IMR-90 (cell line): ENCODE data around the gene ANKRD18B. TPM values are rescaled to one million over a fixed set of nuclear protein-coding genes. Genes with fewer than 3 reads are reported as not detected.
"Not testable (repeated sequence)": the region's sequence is repeated elsewhere in the genome, so short reads cannot be mapped to it uniquely, and the experiment has no call there.

Experiments used
- ATAC-seq: fragments of 200-7000 bp; cut with Tn5 transposase; 2 replicates; pipeline ENCODE4 v1.9.1; 2020; ENCODE audit warnings: low read depth, mild to moderate bottlenecking, moderate library complexity
- BruUV-seq: library from RNA; stranded (reverse); fragments of 400-500 nt; replicated peaks from 2 replicates; lab custom pipeline; 2021; lab: Mats Ljungman, UMichigan
- CTCF ChIA-PET: fragments of 300-600 bp; formaldehyde crosslinking; extraction: SDS; loops from one replicate; lab custom pipeline; 2021; ENCODE audit warnings: antibody characterized with exemption; lab: Yijun Ruan, JAX
- POLR2A ChIA-PET: fragments of 300-600 bp; sonication (Branson Sonifier 250); formaldehyde crosslinking; loops from one replicate; lab custom pipeline; 2022; ENCODE audit warnings: antibody characterized with exemption; ENCODE audit not compliant: unreplicated experiment; lab: Charles Lee
- DNase-seq: peaks from one replicate; pipeline ENCODE4 v3.0.0; 2013
- H2AFZ ChIP-seq: replicated peaks from 2 replicates; pipeline ENCODE3; 2013; ENCODE audit warnings: low read length, mild to moderate bottlenecking; ENCODE audit not compliant: poor library complexity
- H2AK5ac ChIP-seq: 2 replicates; pipeline ENCODE4 v1.6.1; 2013; ENCODE audit warnings: low read depth, low read length, inconsistent platforms
- H2AK9ac ChIP-seq: replicated peaks from 2 replicates; pipeline ENCODE3; 2013; ENCODE audit warnings: mild to moderate bottlenecking, low read depth, low read length, moderate library complexity; ENCODE audit not compliant: poor library complexity
- H2BK120ac ChIP-seq: 2 replicates; pipeline ENCODE4 v1.6.1; 2013; ENCODE audit warnings: low read depth, low read length, inconsistent platforms
- H2BK15ac ChIP-seq: 3 replicates; pipeline ENCODE4 v1.6.1; 2013; ENCODE audit warnings: low read depth, low read length, inconsistent platforms
- H2BK20ac ChIP-seq: 2 replicates; pipeline ENCODE4 v1.6.1; 2013; ENCODE audit warnings: low read depth, mild to moderate bottlenecking, inconsistent platforms, low read length, moderate library complexity
- H2BK5ac ChIP-seq: 2 replicates; pipeline ENCODE4 v1.6.1; 2013; ENCODE audit warnings: mild to moderate bottlenecking, low read depth, low read length, inconsistent platforms; ENCODE audit not compliant: poor library complexity, severe bottlenecking
- H3K14ac ChIP-seq: replicated peaks from 2 replicates; pipeline ENCODE4 v1.6.1; 2013; ENCODE audit warnings: low read depth, low read length, inconsistent platforms
- H3K18ac ChIP-seq: 2 replicates; pipeline ENCODE4 v1.6.1; 2013; ENCODE audit warnings: low read depth, low read length, control low read depth
- H3K23ac ChIP-seq: 2 replicates; pipeline ENCODE4 v1.6.1; 2013; ENCODE audit warnings: low read depth, low read length, inconsistent platforms
- H3K27ac ChIP-seq: 2 replicates; pipeline ENCODE4 v1.5.1; 2013; ENCODE audit warnings: mild to moderate bottlenecking, control low read depth, low read length; ENCODE audit not compliant: insufficient read depth
- H3K27me3 ChIP-seq: 2 replicates; pipeline ENCODE4 v1.6.1; 2013; ENCODE audit warnings: low read length; ENCODE audit not compliant: control insufficient read depth, insufficient read depth
- H3K36me3 ChIP-seq: 2 replicates; pipeline ENCODE4 v1.6.1; 2013; ENCODE audit warnings: low read length, mixed read lengths; ENCODE audit not compliant: control insufficient read depth, insufficient read depth
- H3K4ac ChIP-seq: 2 replicates; pipeline ENCODE4 v1.6.1; 2013; ENCODE audit warnings: low read depth, low read length, inconsistent platforms
- H3K4me1 ChIP-seq: 2 replicates; pipeline ENCODE4 v1.6.1; 2013; ENCODE audit warnings: low read length, mixed read lengths; ENCODE audit not compliant: control insufficient read depth, insufficient read depth
- H3K4me2 ChIP-seq: 2 replicates; pipeline ENCODE4 v1.6.1; 2013; ENCODE audit warnings: low read depth, mild to moderate bottlenecking, control low read depth, low read length, moderate library complexity
- H3K4me3 ChIP-seq: 2 replicates; pipeline ENCODE4 v1.5.1; 2013; ENCODE audit warnings: low read depth, mild to moderate bottlenecking, control low read depth, low read length, moderate library complexity; ENCODE audit not compliant: insufficient read depth
- H3K56ac ChIP-seq: 2 replicates; pipeline ENCODE4 v1.6.1; 2013; ENCODE audit warnings: low read length, inconsistent platforms; ENCODE audit not compliant: insufficient read depth; ENCODE audit errors: extremely low read depth
- H3K79me1 ChIP-seq, 2 experiments: 2 replicates each; pipeline ENCODE4 v1.6.1; 2013; ENCODE audit warnings: low read length in 2 of 2, inconsistent platforms in 1 of 2, low read depth in 1 of 2
- H3K9ac ChIP-seq: 2 replicates; pipeline ENCODE4 v1.6.1; 2013; ENCODE audit warnings: low read depth, low read length, control low read depth
- H3K9me1 ChIP-seq: 2 replicates; pipeline ENCODE4 v1.6.1; 2013; ENCODE audit warnings: low read length, inconsistent platforms; ENCODE audit not compliant: insufficient read depth
- H3K9me3 ChIP-seq: 2 replicates; pipeline ENCODE4 v1.6.1; 2013; ENCODE audit warnings: low read length; ENCODE audit not compliant: control insufficient read depth, insufficient read depth
- H4K20me1 ChIP-seq: 2 replicates; pipeline ENCODE4 v1.6.1; 2013; ENCODE audit warnings: low read length, inconsistent platforms; ENCODE audit not compliant: insufficient read depth
- H4K5ac ChIP-seq: 2 replicates; pipeline ENCODE4 v1.6.1; 2013; ENCODE audit warnings: mild to moderate bottlenecking, low read depth, low read length, control low read depth
- H4K8ac ChIP-seq, 2 experiments: 2 replicates each; pipeline ENCODE4 v1.6.1; 2013; ENCODE audit warnings: low read depth in 2 of 2, low read length in 2 of 2, control low read depth in 1 of 2, inconsistent platforms in 1 of 2
- H4K91ac ChIP-seq: 2 replicates; pipeline ENCODE4 v1.6.1; 2013; ENCODE audit warnings: low read depth, low read length, inconsistent platforms; ENCODE audit not compliant: insufficient read depth
- CHD1 ChIP-seq: IDR thresholded peaks from 2 replicates; pipeline ENCODE4 v1.6.1; 2012; ENCODE audit warnings: low read depth, low read length, improper control_type of control experiment
- WGBS, 2 experiments: methylation state at CpG; one replicate each; pipeline versions ENCODE4 v1.1.5 to v1.1.7; 2013; ENCODE audit warnings: missing lambda C conversion rate in 2 of 2; ENCODE audit not compliant: insufficient read length in 1 of 2; ENCODE audit errors: extremely low coverage in 2 of 2; 5-methylcytosine and 5-hydroxymethylcytosine counted together
- dilution Hi-C: fragments of 300-500 bp; cut with HindIII; formaldehyde crosslinking; loops from one replicate; pipeline ENCODE4 v1.14.3; 2018; ENCODE audit warnings: low sequenced_read_pairs; ENCODE audit not compliant: unreplicated experiment
- in situ Hi-C: fragments of 300-500 bp; cut with MboI; formaldehyde crosslinking; loops from 3 replicates; pipeline ENCODE4 v1.14.3; 2019; ENCODE audit warnings: low sequenced_read_pairs, inconsistent platforms, mixed read lengths
- intact Hi-C: fragments of 100-400 bp; cut with micrococcal nuclease; formaldehyde crosslinking; loops from 2 replicates; pipeline ENCODE4 v1.10.0; 2022
- polyA plus RNA-seq, 3 experiments: library from polyadenylated mRNA; depleted of rRNA; stranded (reverse); fragments of >200 nt; gene quantifications; 2 replicates each; pipeline ENCODE4 v1.2.3, GENCODE V29; 2012; ENCODE audit warnings: low replicate concordance in 1 of 3
- total RNA-seq: library from RNA; depleted of rRNA; stranded (reverse); fragments of >200 nt; gene quantifications from 2 replicates; pipeline ENCODE4 v1.2.3, GENCODE V29; 2012
- TF ChIP-seq, protein P1 (sequence below): conservative IDR thresholded peaks from 2 replicates; pipeline ENCODE4 v1.5.1; 2012; ENCODE audit warnings: mild to moderate bottlenecking, low read depth, low read length, improper control_type of control experiment

Gene ANKRD18B
- total and polyA plus RNA-seq, 2 of the 4 experiments (the other 2 are of a cell fraction), result 7.1 to 13.4 TPM

DNA sequence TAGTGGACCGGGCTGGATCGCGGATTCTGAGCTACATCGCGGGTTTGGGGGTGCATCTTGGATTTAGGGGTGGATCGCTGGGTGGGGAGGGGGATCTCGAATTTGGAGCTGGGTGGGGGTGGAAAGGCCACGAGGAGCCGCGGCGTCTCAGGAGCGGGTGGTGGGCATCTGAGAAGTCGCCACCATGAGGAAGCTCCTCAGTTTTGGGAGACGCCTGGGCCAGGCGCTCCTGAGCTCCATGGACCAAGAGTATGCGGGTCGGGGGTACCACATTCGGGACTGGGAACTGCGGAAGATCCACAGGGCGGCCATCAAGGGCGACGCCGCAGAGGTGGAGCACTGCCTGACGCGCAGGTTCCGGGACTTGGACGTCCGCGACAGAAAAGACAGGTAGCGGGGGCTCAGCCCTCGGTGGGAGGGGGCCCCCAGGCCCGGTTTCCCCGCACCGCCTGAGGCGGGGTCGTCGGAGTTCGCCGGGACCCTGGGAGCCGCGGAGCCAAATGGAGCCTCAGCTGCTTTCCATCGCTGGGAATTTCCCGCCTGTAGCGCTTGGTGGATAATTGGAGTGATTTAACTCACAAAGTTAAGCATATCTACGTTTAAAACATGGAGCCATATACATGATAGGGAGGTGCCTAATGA is 376 bp downstream of the ANKRD18B start:
- Histone ChIP-seq H3K9me1 (no peaks in the 10 kb centered on the region), H4K91ac (peak overlapping the region; percentile 37), H3K18ac (no peak overlapping the region), H2BK5ac (peak overlapping the region; percentile 52), H4K5ac (no peak overlapping the region; the same call in 1 of the 2 replicates), H2BK120ac (peak overlapping the region; percentile 57; the same call in 1 of the 2 replicates), H2AFZ (peak overlapping the region; percentile 93), H3K14ac (peak overlapping the region; percentile 86), H3K27ac (peak overlapping the region; percentile 42; the same call in 1 of the 2 replicates), H3K9ac (peak overlapping the region; percentile 55), H2BK15ac (peak overlapping the region; percentile 44; the same call in 2 of the 3 replicates), H2AK9ac (peak overlapping the region; percentile 81), H3K36me3 (no peaks in the 10 kb centered on the region), H3K9me3 (no peaks in the 10 kb centered on the region), H3K4ac (peak overlapping the region; percentile 60), H4K8ac (peak overlapping the region; percentile 3 to 30; a peak in 2 of 4 replicates), H4K20me1 (no peaks in the 10 kb centered on the region), H2AK5ac (no peak overlapping the region), H3K4me2 (peak overlapping the region; percentile 90), H2BK20ac (no peak overlapping the region), H3K4me3 (peak overlapping the region; percentile 93), H3K27me3 (no peaks in the 10 kb centered on the region), H3K23ac (peak overlapping the region; percentile 92), H3K56ac (no peak overlapping the region), H3K4me1 (no peaks in the 10 kb centered on the region), H3K79me1 (peaks cover 4 to 9% of the 10 kb centered on the region in 2 experiments; a peak in 2 of 4 replicates)
- in situ Hi-C loops, result no loop called here
- 2% methylated on average over 25 of the region's 45 CpGs; no CpG with 5 or more reads in 1 of the 2 experiments for WGBS, 2 experiments
- intact Hi-C loops, result loop anchor here (5.0 kb wide), 2 partner anchors 98 to 198 kb away; no protein-coding TSS in a partner anchor
- BruUV-seq, result no TSS peak
- DNase-seq, result no peak
- CTCF ChIA-PET, result interaction anchor here (0.7 kb wide), 1 partner anchor 156 kb away, joined by 4 read pairs; no protein-coding TSS in a partner anchor
- dilution Hi-C loops, result no loop called here
- TF ChIP-seq, protein P1, sequence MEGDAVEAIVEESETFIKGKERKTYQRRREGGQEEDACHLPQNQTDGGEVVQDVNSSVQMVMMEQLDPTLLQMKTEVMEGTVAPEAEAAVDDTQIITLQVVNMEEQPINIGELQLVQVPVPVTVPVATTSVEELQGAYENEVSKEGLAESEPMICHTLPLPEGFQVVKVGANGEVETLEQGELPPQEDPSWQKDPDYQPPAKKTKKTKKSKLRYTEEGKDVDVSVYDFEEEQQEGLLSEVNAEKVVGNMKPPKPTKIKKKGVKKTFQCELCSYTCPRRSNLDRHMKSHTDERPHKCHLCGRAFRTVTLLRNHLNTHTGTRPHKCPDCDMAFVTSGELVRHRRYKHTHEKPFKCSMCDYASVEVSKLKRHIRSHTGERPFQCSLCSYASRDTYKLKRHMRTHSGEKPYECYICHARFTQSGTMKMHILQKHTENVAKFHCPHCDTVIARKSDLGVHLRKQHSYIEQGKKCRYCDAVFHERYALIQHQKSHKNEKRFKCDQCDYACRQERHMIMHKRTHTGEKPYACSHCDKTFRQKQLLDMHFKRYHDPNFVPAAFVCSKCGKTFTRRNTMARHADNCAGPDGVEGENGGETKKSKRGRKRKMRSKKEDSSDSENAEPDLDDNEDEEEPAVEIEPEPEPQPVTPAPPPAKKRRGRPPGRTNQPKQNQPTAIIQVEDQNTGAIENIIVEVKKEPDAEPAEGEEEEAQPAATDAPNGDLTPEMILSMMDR, result no peak
- TF ChIP-seq CHD1, result no peak
- peak; percentile 46 for ATAC-seq
- POLR2A ChIA-PET, result no interaction called here

DNA sequence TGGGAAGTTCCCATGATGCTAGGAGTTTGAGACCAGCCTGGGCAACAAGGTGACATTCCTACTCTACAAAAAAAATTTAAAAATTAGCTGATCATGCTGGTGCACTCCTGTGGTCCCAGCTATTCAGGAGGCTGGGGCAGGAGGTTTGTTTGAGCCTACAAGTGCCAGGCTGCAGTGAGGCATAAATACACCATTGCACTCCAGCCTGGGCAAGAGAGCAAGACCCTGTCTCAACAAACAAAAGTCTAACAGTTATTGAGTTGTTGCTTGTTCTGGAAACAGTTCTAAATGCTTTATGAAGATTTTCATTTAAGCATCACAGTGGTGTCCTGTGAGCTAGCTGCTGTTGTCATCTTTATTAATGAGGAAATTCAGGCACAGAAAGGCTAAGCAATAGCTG is 4.0 kb downstream of the ANKRD18B start:
- POLR2A ChIA-PET, H3K4me1 ChIP-seq, H3K4me2 ChIP-seq, CTCF ChIA-PET, H2BK5ac ChIP-seq, H2AK9ac ChIP-seq, H2AK5ac ChIP-seq, intact Hi-C loops, H2AFZ ChIP-seq, H3K27ac ChIP-seq, H3K9ac ChIP-seq, H3K23ac ChIP-seq, in situ Hi-C loops, H3K9me1 ChIP-seq, H3K4me3 ChIP-seq, DNase-seq, H3K4ac ChIP-seq, H4K5ac ChIP-seq, H3K79me1 ChIP-seq, BruUV-seq, ATAC-seq, dilution Hi-C loops, H2BK120ac ChIP-seq, H2BK20ac ChIP-seq, H4K8ac ChIP-seq, H4K20me1 ChIP-seq, H4K91ac ChIP-seq, H3K18ac ChIP-seq, H2BK15ac ChIP-seq, H3K56ac ChIP-seq, H3K27me3 ChIP-seq, H3K9me3 ChIP-seq, H3K14ac ChIP-seq, H3K36me3 ChIP-seq: not testable (repeated sequence)
